OCI-M2 (cell line): ENCODE data around the gene LIG1.
"Not testable (repeated sequence)": the region's sequence is repeated elsewhere in the genome, so short reads cannot be mapped to it uniquely, and the experiment has no call there.

Experiments used
- DNase-seq: peaks from one replicate; lab custom pipeline; 2025; ENCODE audit not compliant: unreplicated experiment; lab: John Stamatoyannopoulos, UW

Gene LIG1

DNA sequence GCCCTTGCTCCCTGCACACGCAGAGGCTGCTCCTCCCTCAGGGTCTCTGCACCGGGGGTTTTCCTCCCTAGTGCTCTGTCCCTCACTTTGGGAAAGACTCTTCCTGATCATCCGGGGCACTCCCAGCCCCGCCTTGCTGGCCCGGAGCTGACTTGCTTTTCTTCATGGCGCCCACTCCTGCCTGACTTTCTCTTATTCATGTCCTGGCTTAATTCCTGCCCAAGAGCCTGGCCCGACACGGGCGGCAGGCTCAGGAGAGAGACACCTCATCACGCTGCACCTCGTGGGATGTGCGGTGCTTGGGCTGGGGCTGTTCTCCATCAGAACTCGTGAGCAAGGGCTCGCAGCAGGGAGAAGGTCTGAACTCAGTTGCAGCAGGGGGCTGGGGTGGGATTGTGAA lies 47.7 kb downstream of the LIG1 start:
- no peak for DNase-seq

DNA sequence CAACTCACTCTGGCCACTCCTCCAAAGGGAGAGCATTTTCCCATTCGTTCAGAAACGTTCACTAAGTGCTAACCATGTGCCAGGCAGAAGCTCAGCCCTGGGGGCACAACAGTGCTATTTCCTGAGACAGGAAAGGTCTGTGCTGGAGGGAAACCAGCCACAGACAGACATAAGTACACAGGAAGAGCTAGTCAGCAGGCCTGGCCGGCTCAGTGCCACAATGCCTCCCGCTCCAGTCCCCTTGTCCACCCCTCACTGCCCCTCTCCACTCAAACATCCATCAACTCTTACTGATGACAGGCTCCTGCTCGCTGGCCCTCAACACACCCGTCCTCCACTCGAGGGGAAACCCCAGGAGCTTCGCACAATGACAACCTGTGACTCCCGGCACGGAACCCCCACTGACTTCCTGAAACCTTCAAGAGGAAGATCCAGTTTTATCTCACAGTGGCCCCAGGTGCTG lies 48.2 kb downstream of the LIG1 start:
- no peak for DNase-seq

DNA sequence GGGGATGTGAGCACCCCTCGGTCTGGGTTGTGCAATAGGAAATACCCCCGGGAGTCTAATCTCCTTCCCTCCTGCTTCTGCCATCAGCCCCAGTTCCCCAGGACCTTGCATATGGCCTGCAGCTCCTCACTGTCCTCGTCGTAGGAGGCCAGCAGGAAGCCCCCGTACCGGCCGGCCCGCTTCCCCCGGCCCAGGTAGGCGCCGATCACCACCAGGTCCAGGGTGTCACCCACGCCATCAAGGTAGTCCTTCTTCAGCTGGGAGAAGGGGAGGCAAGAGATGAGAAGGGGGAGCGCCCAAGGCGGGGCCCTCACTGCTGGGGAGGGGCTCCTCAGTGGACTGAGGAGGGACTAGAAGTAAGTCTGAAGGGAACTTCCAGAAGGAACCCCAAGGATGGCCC lies 49.1 kb downstream of the LIG1 start:
- no peak for DNase-seq

DNA sequence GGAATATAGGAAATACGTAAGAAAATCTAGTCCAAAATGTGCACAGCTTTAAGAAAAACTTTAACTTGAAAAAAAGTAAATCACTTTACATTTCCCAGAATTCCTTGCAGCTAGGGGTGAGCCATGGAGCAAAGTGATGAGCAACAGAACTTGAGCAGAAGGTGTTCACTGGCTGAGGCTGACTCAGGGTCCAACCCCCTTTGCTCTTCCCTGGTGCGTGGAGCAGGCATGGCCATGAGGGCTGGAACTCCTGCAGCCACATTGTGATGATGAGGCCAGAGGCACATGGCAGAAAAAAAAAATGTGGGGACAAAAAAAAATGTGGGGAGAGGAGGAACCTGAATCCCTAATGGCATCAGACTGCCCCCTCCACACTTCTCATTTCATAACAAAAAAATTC lies 49.6 kb downstream of the LIG1 start:
- DNase-seq, result no peak

DNA sequence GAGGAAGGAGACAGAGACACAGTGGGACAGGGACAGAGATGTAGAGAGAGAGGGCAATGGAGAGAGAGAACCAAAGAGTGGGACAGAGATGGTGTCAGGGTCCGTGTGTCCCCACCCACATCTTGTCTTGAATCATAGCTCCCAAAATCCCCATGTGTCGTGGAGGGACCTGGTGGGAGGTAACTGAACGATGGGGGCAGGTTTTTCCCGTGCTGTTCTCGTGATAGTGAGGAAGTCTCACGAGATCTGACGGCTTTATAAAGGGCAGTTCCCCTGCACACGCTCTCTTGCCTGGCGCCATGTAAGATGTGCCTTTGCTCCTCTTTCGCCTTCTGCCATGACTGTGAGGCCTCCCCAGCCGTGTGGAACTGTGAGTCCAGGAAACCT lies 52.0 kb downstream of the LIG1 start:
- DNase-seq, result no peak

DNA sequence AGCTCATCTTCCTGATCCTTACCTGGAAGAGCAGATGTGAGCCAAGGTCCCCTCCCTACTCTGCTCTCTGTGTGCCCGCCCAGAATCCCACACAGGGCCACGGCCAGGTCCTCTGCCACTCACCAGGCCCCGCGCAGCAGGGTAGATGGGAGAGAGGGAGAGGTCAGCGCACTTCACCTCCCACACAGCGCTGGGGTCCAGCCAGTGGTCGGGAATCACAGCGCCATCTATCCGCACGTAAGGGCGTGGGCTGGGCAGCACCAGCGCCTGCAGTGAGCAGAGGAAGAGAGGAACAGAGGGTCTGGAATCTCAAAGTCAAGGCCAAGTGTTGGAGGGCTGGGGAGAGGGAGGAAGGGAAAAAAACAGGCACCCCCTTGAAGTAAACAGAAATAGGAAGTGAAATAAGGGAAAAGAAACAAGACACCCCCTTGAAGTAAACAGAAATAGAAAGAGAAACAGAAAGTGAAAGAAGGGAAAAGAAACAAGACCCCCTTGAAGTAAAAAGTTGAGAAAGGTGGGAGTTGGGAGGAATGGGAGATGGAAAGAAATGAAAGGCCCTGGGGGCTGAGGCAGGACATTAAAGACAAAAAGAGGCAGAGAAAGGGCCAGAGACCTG lies 52.5 kb downstream of the LIG1 start:
- DNase-seq, result no peak

DNA sequence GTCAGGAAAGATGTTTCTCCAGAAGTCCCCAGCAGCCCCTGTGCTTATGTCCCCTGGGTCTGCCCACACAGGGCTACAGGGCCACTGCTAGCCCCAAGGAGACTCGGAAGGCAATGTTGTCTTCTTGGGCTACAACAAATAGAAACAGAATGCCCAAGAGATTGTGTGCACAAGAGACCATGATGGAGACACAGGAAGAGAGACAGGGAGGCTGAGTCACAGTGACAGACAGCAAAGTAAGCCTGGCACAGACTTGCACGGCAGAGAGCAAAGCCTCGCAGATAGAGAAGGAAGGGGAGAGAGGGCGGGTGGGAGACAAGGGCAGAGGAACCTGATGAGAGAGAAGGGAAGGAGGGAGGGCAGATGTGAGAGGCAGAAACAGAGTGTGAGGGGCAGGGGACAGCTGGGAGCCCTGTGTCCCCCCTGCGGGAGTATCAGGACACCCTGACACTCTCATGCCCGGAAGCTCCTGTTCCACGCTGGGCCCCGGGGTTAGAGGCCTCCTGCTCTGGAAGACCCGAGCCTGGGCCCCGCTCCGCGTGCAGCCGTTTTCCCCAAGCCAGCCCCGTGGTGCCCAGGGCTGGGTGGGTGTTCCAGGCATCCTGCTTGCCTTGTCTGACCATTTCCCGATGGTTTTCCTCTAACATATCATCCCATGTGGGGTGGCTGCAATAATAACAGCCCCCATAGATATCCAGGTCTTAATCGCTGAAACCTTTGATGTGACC lies 56.8 kb downstream of the LIG1 start:
- no peak for DNase-seq

DNA sequence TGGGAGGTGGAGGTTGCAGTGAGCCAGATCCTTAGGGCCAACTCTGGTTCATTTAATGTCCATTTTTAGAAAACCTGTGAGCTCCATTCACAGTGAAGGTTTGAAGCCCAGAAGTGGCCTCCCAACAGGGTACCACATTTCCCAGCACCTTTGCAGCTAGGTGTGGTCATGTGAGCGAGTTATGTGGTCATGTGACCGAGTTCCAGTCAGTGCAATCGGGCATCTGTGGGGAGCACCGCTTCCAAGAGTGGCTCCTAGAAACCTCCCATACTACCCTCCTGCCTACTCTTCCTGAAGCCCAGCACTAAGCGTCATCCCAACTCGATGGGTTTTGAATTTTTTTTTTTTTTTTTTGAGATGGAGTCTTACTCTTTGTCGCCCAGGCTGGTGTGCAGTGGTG lies 58.9 kb downstream of the LIG1 start:
- DNase-seq, result no peak

DNA sequence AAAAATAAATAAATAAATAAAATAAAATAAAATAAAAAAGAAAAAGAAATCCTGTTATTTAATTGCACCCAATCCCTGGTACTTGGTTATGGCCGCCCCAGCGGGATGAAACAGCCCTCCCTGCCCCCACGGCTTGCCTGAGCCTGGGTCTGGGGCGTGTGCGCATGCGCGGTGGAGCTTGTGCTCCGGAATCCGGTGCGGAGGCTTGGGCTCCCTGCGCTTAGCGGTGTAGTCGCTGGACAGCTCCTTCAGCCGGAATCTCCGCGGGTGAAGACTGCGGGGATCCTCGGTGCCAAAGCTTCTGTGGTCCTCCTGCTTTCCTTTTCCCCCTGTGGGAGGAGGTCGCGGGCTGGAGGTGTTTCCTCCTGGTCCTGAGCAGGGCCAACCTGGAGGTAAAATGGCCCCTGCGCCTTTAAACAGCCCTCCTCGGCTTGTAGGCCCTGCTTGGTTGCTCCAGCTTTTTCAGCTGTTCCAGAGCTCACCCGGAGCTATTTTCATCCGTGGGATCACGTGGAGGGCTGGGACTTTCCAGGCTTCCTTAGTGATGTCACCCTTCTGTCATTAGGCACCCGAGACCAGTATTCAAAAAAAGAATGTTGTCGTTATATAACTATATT lies 59.7 kb downstream of the LIG1 start, which contains the start of gene PLA2G4C:
Gene PLA2G4C (minus strand): TSS at position 468 of the 617 bp plus-strand sequence. CDS start 4,288 bp downstream, outside the sequence.
- DNase-seq, result peak; percentile 79

DNA sequence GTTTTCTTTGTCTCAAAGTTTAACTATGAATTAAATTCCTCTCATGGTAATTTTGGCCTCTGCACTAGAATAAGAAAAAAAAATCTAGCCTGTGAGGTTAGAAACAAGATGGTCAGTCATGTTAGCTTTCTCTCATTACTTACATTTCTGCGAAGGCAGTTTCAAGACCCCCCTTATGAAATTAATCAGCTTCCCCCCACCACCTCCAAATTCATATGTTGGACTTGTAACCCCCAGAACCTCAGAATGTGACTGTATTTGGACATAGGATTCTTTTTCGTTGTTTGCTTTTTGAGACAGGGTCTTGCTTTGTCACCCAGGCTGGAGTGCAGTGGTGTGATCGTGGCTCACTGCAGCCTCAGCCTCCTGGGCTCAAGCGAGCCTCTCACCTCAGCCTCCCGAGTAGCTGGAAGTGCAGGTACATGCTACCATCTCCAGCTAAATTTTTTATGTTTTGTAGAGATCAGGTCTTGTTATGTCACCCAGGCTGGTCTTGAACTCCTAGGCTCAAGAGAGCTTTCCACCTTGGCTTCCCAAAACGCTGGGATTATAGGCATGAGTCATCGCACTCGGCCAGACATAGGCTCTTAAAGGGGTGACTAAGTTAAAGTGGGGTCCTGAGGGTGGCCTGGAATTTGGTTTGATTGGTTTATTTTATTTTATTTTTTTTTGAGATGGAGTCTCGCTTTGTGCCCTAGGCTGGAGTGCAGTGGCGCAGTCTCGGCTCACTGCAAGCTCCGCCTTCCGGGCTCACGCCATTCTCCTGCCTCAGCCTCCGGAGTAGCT lies 61.0 kb downstream of the LIG1 start:
- DNase-seq, result no peak

DNA sequence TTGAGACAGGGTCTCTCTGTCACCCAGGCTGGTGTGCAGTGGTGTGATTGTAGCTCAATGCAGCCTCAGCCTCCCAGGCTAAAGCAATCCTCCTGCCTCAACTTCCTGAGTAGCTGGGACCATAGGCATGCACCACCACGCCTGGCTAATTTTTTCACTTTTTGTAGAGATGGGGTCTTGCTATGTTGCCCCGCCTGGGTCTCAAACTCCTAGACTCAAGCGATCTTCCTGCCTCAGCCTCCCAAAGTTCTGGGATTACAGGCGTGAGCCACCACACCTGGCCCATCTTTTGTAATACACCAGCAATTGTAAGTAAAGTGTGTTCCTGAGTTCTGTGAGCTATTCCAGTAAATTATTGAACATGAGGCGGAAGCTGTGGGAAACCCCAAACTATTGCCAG lies 66.2 kb downstream of the LIG1 start:
- no peak for DNase-seq

DNA sequence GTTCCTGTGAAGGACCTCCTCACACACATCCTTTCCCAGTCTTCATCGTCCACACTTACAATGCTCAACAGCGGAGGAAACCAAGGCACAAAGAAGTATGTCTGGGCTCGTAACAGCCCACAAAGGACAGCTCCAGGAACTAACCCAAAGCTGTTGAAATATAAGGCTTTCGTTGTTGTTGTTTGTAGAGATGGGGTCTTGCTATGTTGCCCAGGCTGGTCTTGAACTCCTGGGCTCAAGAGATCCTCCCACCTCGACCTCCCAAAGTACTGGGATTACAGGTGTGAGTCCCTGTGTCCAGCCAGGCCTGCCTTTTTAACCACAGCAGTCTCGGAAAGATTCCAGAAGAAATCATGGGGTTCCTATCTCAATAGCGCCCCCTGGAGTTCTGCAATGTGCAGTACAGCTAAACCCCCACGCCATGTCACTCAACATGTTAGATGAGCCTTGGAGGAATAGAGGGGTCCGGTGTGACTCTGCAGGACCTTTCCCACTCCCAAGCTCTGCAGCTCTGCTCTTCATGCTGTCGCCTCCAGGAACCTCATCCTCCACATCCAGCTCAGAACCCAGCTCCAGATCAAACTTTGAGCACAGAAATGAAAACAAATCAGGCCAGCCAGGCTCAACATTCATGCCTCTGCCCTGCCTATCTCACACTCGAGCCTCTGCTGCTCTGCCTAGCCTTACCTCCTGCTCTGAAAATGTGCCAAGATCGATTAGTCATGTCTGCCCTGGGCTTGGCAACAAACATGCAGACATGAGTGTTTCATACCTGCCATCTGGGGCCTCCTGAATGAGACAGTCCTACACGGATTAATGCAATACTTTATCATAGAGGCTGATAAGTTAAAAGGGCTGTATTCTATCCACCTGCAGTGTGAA lies 67.0 kb downstream of the LIG1 start:
- no peak for DNase-seq

DNA sequence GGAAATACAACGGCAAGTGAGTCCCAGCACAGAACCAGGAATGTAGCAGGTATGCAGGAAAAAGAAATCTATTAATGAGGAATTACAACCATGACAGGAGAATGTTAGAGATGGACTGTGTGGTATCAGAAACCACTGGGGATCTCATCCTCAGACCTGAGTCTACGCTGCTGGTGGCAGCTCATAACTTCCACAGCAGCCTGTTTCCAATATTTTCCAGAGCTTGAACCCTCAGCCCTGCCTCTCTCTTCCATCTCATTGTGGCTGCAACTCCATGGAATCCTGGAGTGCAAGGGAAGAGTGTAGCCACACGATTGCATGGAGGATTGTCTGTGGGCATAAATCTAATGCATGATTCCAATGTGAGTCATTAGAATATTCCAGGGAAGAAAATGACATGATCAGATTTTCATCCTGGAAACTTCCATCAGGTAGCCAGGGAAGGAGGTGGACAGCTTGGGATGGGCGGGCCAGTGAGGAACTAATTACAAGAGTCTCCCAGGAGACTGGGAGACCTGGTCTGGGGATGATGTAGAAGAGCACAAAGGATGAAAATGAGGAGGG lies 74.5 kb downstream of the LIG1 start:
- no peak for DNase-seq

DNA sequence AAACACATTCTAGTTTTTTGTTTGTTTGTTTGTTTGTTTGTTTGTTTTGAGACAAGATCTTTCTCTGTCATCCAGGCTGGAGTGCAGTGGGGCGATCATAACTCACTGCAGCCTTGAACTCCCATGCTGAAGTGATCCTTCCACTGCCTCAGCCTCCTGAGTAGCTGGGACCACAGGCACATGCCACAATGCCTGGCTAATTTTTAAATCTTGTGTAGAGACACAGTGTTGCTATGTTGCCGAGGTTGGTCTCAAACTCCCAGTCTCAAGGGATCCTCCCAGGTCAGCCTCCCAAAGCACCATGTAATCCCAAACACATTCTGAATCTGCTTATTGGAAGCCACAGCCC lies 75.3 kb downstream of the LIG1 start:
- no peak for DNase-seq

DNA sequence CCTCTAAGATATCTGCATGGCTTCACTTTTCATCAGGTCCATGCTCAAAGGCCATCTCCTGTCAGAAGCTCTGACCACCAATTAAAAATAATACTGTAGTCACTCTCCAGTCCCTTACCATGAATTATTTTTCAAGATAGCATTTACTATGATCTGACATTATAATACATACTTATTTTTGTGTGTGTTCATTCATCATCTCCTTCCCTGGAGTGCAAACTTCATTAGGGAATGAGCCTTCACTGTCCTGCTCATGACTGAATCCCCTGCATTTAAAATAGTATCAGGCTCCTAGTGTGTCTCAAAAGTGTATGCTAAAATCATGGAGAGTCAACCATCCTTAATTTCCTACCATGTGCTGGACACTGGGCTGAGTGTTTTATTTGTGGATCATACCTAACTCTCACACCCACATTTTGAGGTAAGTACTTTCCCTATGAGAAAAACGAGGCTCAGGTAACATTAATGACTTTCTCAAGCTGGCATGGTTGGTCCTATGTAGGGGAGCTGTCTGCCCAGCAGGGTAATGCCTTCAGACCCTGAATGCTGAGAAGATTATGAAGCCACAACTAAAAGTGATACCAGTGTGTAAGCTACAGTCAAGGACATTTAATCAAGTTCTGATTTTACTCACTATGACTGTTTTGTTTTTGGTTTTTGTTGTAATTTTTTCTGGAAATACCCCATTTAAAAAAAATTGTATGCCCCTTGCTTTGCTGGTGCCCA lies 75.9 kb downstream of the LIG1 start:
- DNase-seq, result no peak

DNA sequence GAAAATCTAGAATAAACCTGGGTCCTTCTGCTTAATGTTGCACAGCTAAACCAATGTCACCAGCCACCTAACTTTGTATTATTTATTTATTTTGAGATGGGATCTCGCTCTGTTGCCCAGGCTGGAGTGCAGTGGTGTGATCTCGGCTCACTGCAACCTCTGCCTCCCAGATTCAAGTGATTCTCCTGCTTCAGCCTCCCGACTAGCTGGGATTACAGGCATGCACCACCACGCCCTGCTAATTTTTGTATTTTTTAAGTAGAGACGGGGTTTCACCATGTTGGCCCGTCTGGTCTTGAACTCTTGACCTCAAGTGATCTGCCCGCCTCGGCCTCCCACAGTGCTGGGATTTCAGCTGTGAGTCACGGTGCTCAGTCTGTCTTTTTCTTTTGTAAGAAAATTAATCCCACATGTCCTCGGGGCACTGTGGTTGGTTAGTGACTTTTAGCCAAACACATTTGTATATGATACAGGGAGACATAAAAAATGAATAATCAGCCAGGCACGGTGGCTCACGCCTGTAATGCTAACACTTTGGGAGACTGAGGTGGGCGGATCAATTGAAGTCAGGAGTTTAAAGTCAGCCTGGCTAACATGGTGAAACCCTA lies 78.9 kb downstream of the LIG1 start:
- not testable (repeated sequence) for DNase-seq

DNA sequence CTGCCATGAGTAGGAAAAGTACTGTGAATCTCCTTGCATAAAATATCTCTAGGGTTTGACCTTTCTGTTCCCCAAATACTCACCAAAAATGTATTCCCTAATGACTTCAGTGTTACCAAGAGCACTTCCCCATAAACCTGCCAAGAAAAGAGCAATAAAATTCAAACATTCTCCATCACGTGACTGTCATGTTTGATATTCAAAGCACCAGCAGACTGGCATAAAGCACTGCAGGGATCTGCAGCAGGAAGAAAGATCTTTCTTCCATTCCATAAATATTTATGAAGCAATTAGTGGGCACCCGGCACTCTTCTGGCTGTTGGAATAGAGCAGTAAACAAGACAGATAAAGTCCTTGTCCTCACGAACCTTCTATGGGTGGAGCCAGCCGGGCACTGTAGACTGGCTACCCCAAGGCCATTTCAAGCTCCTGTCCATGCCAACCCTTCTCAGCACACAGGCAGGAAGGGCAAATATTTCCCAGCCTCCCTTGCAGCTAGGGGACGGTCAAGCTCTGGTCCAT lies 79.8 kb downstream of the LIG1 start:
- no peak for DNase-seq

DNA sequence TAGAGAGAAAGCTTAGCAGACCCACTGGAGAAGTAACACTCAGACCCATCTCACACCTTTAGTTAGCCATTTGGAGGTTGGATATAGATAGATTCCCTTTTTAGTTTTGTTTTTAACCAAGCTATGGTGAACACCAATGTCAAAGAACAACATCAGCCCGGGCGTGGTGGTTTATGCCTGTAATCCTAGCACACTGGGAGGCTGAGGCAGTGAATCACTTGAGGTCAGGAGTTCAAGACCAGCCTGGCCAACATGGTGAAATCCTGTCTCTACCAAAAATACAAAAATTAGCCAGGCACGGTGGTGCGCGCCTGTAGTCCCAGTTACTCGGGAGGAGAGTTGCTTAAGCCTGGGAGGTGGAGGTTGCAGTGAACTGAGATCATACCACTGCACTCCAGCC lies 81.2 kb downstream of the LIG1 start:
- DNase-seq, result not testable (repeated sequence)
